IMR-90 (cell line): ENCODE results near the gene LAMP5. TPM values are rescaled to one million over a fixed set of nuclear protein-coding genes. Genes with fewer than 3 reads are reported as not detected.

ENCODE experiments used
- ATAC-seq: fragments of 200-7000 bp; cut with Tn5 transposase; 2 replicates; pipeline ENCODE4 v1.9.1; 2020; ENCODE audit warnings: low read depth, mild to moderate bottlenecking, moderate library complexity
- BruUV-seq: library from RNA; stranded (reverse); fragments of 400-500 nt; replicated peaks from 2 replicates; lab custom pipeline; 2021; lab: Mats Ljungman, UMichigan
- CTCF ChIA-PET: fragments of 300-600 bp; formaldehyde crosslinking; extraction: SDS; loops from one replicate; lab custom pipeline; 2021; ENCODE audit warnings: antibody characterized with exemption; lab: Yijun Ruan, JAX
- POLR2A ChIA-PET: fragments of 300-600 bp; sonication (Branson Sonifier 250); formaldehyde crosslinking; loops from one replicate; lab custom pipeline; 2022; ENCODE audit warnings: antibody characterized with exemption; ENCODE audit not compliant: unreplicated experiment; lab: Charles Lee
- DNase-seq: peaks from one replicate; pipeline ENCODE4 v3.0.0; 2013
- H2AFZ ChIP-seq: replicated peaks from 2 replicates; pipeline ENCODE3; 2013; ENCODE audit warnings: low read length, mild to moderate bottlenecking; ENCODE audit not compliant: poor library complexity
- H2AK5ac ChIP-seq: 2 replicates; pipeline ENCODE4 v1.6.1; 2013; ENCODE audit warnings: low read depth, low read length, inconsistent platforms
- H2AK9ac ChIP-seq: replicated peaks from 2 replicates; pipeline ENCODE3; 2013; ENCODE audit warnings: mild to moderate bottlenecking, low read depth, low read length, moderate library complexity; ENCODE audit not compliant: poor library complexity
- H2BK120ac ChIP-seq: 2 replicates; pipeline ENCODE4 v1.6.1; 2013; ENCODE audit warnings: low read depth, low read length, inconsistent platforms
- H2BK15ac ChIP-seq: 3 replicates; pipeline ENCODE4 v1.6.1; 2013; ENCODE audit warnings: low read depth, low read length, inconsistent platforms
- H2BK20ac ChIP-seq: 2 replicates; pipeline ENCODE4 v1.6.1; 2013; ENCODE audit warnings: low read depth, mild to moderate bottlenecking, inconsistent platforms, low read length, moderate library complexity
- H2BK5ac ChIP-seq: 2 replicates; pipeline ENCODE4 v1.6.1; 2013; ENCODE audit warnings: mild to moderate bottlenecking, low read depth, low read length, inconsistent platforms; ENCODE audit not compliant: poor library complexity, severe bottlenecking
- H3K14ac ChIP-seq: replicated peaks from 2 replicates; pipeline ENCODE4 v1.6.1; 2013; ENCODE audit warnings: low read depth, low read length, inconsistent platforms
- H3K18ac ChIP-seq: 2 replicates; pipeline ENCODE4 v1.6.1; 2013; ENCODE audit warnings: low read depth, low read length, control low read depth
- H3K23ac ChIP-seq: 2 replicates; pipeline ENCODE4 v1.6.1; 2013; ENCODE audit warnings: low read depth, low read length, inconsistent platforms
- H3K27ac ChIP-seq: 2 replicates; pipeline ENCODE4 v1.5.1; 2013; ENCODE audit warnings: mild to moderate bottlenecking, control low read depth, low read length; ENCODE audit not compliant: insufficient read depth
- H3K27me3 ChIP-seq: 2 replicates; pipeline ENCODE4 v1.6.1; 2013; ENCODE audit warnings: low read length; ENCODE audit not compliant: control insufficient read depth, insufficient read depth
- H3K36me3 ChIP-seq: 2 replicates; pipeline ENCODE4 v1.6.1; 2013; ENCODE audit warnings: low read length, mixed read lengths; ENCODE audit not compliant: control insufficient read depth, insufficient read depth
- H3K4ac ChIP-seq: 2 replicates; pipeline ENCODE4 v1.6.1; 2013; ENCODE audit warnings: low read depth, low read length, inconsistent platforms
- H3K4me1 ChIP-seq: 2 replicates; pipeline ENCODE4 v1.6.1; 2013; ENCODE audit warnings: low read length, mixed read lengths; ENCODE audit not compliant: control insufficient read depth, insufficient read depth
- H3K4me2 ChIP-seq: 2 replicates; pipeline ENCODE4 v1.6.1; 2013; ENCODE audit warnings: low read depth, mild to moderate bottlenecking, control low read depth, low read length, moderate library complexity
- H3K4me3 ChIP-seq: 2 replicates; pipeline ENCODE4 v1.5.1; 2013; ENCODE audit warnings: low read depth, mild to moderate bottlenecking, control low read depth, low read length, moderate library complexity; ENCODE audit not compliant: insufficient read depth
- H3K56ac ChIP-seq: 2 replicates; pipeline ENCODE4 v1.6.1; 2013; ENCODE audit warnings: low read length, inconsistent platforms; ENCODE audit not compliant: insufficient read depth; ENCODE audit errors: extremely low read depth
- H3K79me1 ChIP-seq, 2 experiments: 2 replicates each; pipeline ENCODE4 v1.6.1; 2013; ENCODE audit warnings: low read length in 2 of 2, inconsistent platforms in 1 of 2, low read depth in 1 of 2
- H3K9ac ChIP-seq: 2 replicates; pipeline ENCODE4 v1.6.1; 2013; ENCODE audit warnings: low read depth, low read length, control low read depth
- H3K9me1 ChIP-seq: 2 replicates; pipeline ENCODE4 v1.6.1; 2013; ENCODE audit warnings: low read length, inconsistent platforms; ENCODE audit not compliant: insufficient read depth
- H3K9me3 ChIP-seq: 2 replicates; pipeline ENCODE4 v1.6.1; 2013; ENCODE audit warnings: low read length; ENCODE audit not compliant: control insufficient read depth, insufficient read depth
- H4K20me1 ChIP-seq: 2 replicates; pipeline ENCODE4 v1.6.1; 2013; ENCODE audit warnings: low read length, inconsistent platforms; ENCODE audit not compliant: insufficient read depth
- H4K5ac ChIP-seq: 2 replicates; pipeline ENCODE4 v1.6.1; 2013; ENCODE audit warnings: mild to moderate bottlenecking, low read depth, low read length, control low read depth
- H4K8ac ChIP-seq, 2 experiments: 2 replicates each; pipeline ENCODE4 v1.6.1; 2013; ENCODE audit warnings: low read depth in 2 of 2, low read length in 2 of 2, control low read depth in 1 of 2, inconsistent platforms in 1 of 2
- H4K91ac ChIP-seq: 2 replicates; pipeline ENCODE4 v1.6.1; 2013; ENCODE audit warnings: low read depth, low read length, inconsistent platforms; ENCODE audit not compliant: insufficient read depth
- FOS ChIP-seq: fragments of 150-350 bp; IDR thresholded peaks from 2 replicates; pipeline ENCODE4 v1.6.1; 2016; ENCODE audit warnings: low read depth, low read length
- MAFK ChIP-seq: IDR thresholded peaks from 2 replicates; pipeline ENCODE4 v1.6.1; 2012; ENCODE audit warnings: low read depth, low read length, improper control_type of control experiment
- MAZ ChIP-seq: IDR thresholded peaks from 2 replicates; pipeline ENCODE4 v1.6.1; 2012; ENCODE audit warnings: low read depth, mild to moderate bottlenecking, low read length, improper control_type of control experiment, moderate library complexity, borderline replicate concordance
- POLR2A ChIP-seq: IDR thresholded peaks from 2 replicates; pipeline ENCODE4 v1.6.1; 2012; ENCODE audit warnings: mild to moderate bottlenecking, low read depth, low read length
- RAD21 ChIP-seq: IDR thresholded peaks from 2 replicates; pipeline ENCODE4 v1.6.1; 2012; ENCODE audit warnings: low read length, improper control_type of control experiment
- RCOR1 ChIP-seq: IDR thresholded peaks from 2 replicates; pipeline ENCODE4 v1.6.1; 2012; ENCODE audit warnings: mild to moderate bottlenecking, low read length, improper control_type of control experiment; ENCODE audit not compliant: insufficient replicate concordance
- WGBS, 2 experiments: methylation state at CpG; one replicate each; pipeline versions ENCODE4 v1.1.5 to v1.1.7; 2013; ENCODE audit warnings: missing lambda C conversion rate in 2 of 2; ENCODE audit not compliant: insufficient read length in 1 of 2; ENCODE audit errors: extremely low coverage in 2 of 2; 5-methylcytosine and 5-hydroxymethylcytosine counted together
- dilution Hi-C: fragments of 300-500 bp; cut with HindIII; formaldehyde crosslinking; loops from one replicate; pipeline ENCODE4 v1.14.3; 2018; ENCODE audit warnings: low sequenced_read_pairs; ENCODE audit not compliant: unreplicated experiment
- in situ Hi-C: fragments of 300-500 bp; cut with MboI; formaldehyde crosslinking; loops from 3 replicates; pipeline ENCODE4 v1.14.3; 2019; ENCODE audit warnings: low sequenced_read_pairs, inconsistent platforms, mixed read lengths
- intact Hi-C: fragments of 100-400 bp; cut with micrococcal nuclease; formaldehyde crosslinking; loops from 2 replicates; pipeline ENCODE4 v1.10.0; 2022
- polyA plus RNA-seq, 3 experiments: library from polyadenylated mRNA; depleted of rRNA; stranded (reverse); fragments of >200 nt; gene quantifications; 2 replicates each; pipeline ENCODE4 v1.2.3, GENCODE V29; 2012; ENCODE audit warnings: low replicate concordance in 1 of 3
- total RNA-seq: library from RNA; depleted of rRNA; stranded (reverse); fragments of >200 nt; gene quantifications from 2 replicates; pipeline ENCODE4 v1.2.3, GENCODE V29; 2012
- TF ChIP-seq, protein P1 (sequence below): conservative IDR thresholded peaks from 2 replicates; pipeline ENCODE4 v1.5.1; 2012; ENCODE audit warnings: mild to moderate bottlenecking, low read depth, low read length, improper control_type of control experiment

Gene LAMP5
- total and polyA plus RNA-seq, 2 of the 4 experiments (the other 2 are of a cell fraction): not detected

DNA sequence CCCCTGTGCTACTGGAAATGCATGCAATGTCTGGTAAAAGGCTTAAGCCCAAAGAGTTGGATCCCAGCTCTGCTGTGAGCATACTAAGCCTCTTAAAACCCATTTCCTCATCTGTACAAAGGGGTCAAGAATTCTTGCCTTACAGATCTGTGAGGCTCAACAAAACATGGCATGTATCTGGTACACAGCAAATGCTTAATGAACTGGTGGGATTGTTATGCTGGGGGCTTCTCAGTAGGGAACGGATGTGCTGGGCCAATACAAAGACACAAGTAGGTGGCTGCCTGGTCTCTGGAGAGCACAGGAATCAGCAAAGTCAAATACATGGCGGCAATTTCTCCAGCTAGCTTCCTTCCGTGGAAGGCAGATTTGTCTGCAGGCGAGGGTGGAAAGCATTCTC, 62.3 kb downstream of the LAMP5 start:
- H4K20me1 ChIP-seq: no peaks in the 10 kb centered on the region
- H3K36me3 ChIP-seq: no peaks in the 10 kb centered on the region
- BruUV-seq: no TSS peak
- no peaks in the 10 kb centered on the region for H3K4me1 ChIP-seq
- no peak overlapping the region for H3K56ac ChIP-seq
- H2BK20ac ChIP-seq: no peak overlapping the region
- H2AFZ ChIP-seq: no peak overlapping the region
- H3K9me1 ChIP-seq: no peaks in the 10 kb centered on the region
- no peak overlapping the region for H3K4ac ChIP-seq
- no peak overlapping the region for H3K18ac ChIP-seq
- no peak overlapping the region for H3K14ac ChIP-seq
- ATAC-seq: no peak
- dilution Hi-C loops: no loop called here
- H3K4me3 ChIP-seq: no peak overlapping the region
- intact Hi-C loops: no loop called here
- H2AK5ac ChIP-seq: no peak overlapping the region
- TF ChIP-seq RAD21 (no peak), RCOR1 (no peak), MAZ (no peak), FOS (no peak), POLR2A (no peak), MAFK (no peak)
- TF ChIP-seq, protein P1, sequence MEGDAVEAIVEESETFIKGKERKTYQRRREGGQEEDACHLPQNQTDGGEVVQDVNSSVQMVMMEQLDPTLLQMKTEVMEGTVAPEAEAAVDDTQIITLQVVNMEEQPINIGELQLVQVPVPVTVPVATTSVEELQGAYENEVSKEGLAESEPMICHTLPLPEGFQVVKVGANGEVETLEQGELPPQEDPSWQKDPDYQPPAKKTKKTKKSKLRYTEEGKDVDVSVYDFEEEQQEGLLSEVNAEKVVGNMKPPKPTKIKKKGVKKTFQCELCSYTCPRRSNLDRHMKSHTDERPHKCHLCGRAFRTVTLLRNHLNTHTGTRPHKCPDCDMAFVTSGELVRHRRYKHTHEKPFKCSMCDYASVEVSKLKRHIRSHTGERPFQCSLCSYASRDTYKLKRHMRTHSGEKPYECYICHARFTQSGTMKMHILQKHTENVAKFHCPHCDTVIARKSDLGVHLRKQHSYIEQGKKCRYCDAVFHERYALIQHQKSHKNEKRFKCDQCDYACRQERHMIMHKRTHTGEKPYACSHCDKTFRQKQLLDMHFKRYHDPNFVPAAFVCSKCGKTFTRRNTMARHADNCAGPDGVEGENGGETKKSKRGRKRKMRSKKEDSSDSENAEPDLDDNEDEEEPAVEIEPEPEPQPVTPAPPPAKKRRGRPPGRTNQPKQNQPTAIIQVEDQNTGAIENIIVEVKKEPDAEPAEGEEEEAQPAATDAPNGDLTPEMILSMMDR: no peak
- H3K9me3 ChIP-seq: no peaks in the 10 kb centered on the region
- no peak overlapping the region for H2BK5ac ChIP-seq
- no peak overlapping the region for H2BK120ac ChIP-seq
- in situ Hi-C loops: no loop called here
- CTCF ChIA-PET: no interaction called here
- no peaks in the 10 kb centered on the region for H3K79me1 ChIP-seq
- POLR2A ChIA-PET: no interaction called here
- H2AK9ac ChIP-seq: no peak overlapping the region
- DNase-seq: no peak
- H3K4me2 ChIP-seq: no peak overlapping the region
- H3K27ac ChIP-seq: no peak overlapping the region
- H4K5ac ChIP-seq: no peak overlapping the region
- no peak overlapping the region for H4K8ac ChIP-seq
- no peak overlapping the region for H2BK15ac ChIP-seq
- peaks cover 19% of the 10 kb centered on the region for H3K27me3 ChIP-seq
- H3K23ac ChIP-seq: no peak overlapping the region
- H3K9ac ChIP-seq: no peak overlapping the region
- no CpG with 5 or more reads among the region's 4 CpGs for WGBS, 2 experiments
- H4K91ac ChIP-seq: no peak overlapping the region
